Measurements from ENCODE around the gene EZR.

DNA sequence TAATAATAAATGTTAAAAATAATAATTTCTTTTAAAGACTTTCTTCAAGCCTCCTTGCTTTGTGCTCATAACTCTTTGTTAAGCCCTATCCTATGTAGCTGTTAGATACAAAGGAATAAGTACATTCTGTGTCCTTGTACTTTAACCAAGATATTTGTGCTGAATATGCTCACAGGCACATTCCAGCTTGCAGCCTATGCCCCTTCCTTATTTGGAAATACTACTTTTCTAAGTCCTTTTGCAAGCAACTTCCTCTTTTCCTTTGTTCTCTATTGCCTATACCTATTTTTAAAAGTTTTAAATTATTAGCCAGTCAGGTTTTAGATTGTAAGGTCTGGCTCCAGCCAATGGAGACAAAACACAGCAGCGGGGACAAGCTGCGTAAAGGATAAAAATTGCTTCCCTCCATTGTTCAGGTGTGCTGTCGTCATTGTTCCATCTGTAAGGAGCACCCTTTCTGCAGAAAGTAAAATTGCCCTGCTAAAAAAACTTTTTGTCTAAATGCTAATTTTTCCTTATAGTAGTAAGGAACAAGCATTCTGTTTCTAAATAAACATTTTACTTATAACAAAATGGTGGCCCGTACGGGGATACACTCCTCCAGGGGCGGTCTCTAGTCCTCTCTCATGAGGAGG, 89.1 kb downstream of the EZR start:
- TF ChIP-seq POLR2AphosphoS2 (conservative IDR thresholded peaks at IDR 0.05; ENCODE audit: low read length) (no peak), EHMT2 (IDR thresholded peaks at IDR 0.05; ENCODE audit: low read depth) (no peak), CBX2 (IDR thresholded peaks at IDR 0.05; ENCODE audit: borderline replicate concordance, low read depth) (no peak)
- TF ChIP-seq, protein P1, sequence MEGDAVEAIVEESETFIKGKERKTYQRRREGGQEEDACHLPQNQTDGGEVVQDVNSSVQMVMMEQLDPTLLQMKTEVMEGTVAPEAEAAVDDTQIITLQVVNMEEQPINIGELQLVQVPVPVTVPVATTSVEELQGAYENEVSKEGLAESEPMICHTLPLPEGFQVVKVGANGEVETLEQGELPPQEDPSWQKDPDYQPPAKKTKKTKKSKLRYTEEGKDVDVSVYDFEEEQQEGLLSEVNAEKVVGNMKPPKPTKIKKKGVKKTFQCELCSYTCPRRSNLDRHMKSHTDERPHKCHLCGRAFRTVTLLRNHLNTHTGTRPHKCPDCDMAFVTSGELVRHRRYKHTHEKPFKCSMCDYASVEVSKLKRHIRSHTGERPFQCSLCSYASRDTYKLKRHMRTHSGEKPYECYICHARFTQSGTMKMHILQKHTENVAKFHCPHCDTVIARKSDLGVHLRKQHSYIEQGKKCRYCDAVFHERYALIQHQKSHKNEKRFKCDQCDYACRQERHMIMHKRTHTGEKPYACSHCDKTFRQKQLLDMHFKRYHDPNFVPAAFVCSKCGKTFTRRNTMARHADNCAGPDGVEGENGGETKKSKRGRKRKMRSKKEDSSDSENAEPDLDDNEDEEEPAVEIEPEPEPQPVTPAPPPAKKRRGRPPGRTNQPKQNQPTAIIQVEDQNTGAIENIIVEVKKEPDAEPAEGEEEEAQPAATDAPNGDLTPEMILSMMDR (IDR thresholded peaks at IDR 0.05), result no peak

Data from A549 (cell line).